Omental fat pad (tissue), 4 donors: Measurements from ENCODE around the gene CSF2. TPM values are rescaled to one million over a fixed set of nuclear protein-coding genes. Genes with fewer than 3 reads are reported as not detected.

Experiments
- ATAC-seq: fragments of 150-250 bp; one replicate; pipeline ENCODE4 v1.9.1; 2016; ENCODE audit warnings: mild to moderate bottlenecking, moderate library complexity; ENCODE audit not compliant: low FRiP score
- DNase-seq: peaks from one replicate; pipeline ENCODE4 v3.0.0-alpha.2; 2019; ENCODE audit warnings: low spot score
- total RNA-seq, 4 donors: library from RNA; depleted of rRNA; stranded (reverse); fragments of >200 nt; gene quantifications; one replicate each; pipeline ENCODE4 v1.1.0, GENCODE V29; 2016
- TF ChIP-seq, protein P1 (sequence below), 3 donors: fragments of 450-650 bp; IDR thresholded peaks; one replicate each; pipeline ENCODE4 v1.5.1; 2016 to 2017; ENCODE audit warnings: antibody characterized with exemption in 3 of 3, mild to moderate bottlenecking in 3 of 3, moderate library complexity in 2 of 3

The CSF2 gene
- total RNA-seq, 4 donors from 2014 or later: not detected

DNA sequence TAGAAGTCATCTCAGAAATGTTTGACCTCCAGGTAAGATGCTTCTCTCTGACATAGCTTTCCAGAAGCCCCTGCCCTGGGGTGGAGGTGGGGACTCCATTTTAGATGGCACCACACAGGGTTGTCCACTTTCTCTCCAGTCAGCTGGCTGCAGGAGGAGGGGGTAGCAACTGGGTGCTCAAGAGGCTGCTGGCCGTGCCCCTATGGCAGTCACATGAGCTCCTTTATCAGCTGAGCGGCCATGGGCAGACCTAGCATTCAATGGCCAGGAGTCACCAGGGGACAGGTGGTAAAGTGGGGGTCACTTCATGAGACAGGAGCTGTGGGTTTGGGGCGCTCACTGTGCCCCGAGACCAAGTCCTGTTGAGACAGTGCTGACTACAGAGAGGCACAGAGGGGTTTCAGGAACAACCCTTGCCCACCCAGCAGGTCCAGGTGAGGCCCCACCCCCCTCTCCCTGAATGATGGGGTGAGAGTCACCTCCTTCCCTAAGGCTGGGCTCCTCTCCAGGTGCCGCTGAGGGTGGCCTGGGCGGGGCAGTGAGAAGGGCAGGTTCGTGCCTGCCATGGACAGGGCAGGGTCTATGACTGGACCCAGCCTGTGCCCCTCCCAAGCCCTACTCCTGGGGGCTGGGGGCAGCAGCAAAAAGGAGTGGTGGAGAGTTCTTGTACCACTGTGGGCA, 642 bp downstream of the CSF2 start:
- ATAC-seq (no peak), DNase-seq (no peak)
- TF ChIP-seq, protein P1, sequence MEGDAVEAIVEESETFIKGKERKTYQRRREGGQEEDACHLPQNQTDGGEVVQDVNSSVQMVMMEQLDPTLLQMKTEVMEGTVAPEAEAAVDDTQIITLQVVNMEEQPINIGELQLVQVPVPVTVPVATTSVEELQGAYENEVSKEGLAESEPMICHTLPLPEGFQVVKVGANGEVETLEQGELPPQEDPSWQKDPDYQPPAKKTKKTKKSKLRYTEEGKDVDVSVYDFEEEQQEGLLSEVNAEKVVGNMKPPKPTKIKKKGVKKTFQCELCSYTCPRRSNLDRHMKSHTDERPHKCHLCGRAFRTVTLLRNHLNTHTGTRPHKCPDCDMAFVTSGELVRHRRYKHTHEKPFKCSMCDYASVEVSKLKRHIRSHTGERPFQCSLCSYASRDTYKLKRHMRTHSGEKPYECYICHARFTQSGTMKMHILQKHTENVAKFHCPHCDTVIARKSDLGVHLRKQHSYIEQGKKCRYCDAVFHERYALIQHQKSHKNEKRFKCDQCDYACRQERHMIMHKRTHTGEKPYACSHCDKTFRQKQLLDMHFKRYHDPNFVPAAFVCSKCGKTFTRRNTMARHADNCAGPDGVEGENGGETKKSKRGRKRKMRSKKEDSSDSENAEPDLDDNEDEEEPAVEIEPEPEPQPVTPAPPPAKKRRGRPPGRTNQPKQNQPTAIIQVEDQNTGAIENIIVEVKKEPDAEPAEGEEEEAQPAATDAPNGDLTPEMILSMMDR (IDR thresholded peaks at IDR 0.05): no peak

DNA sequence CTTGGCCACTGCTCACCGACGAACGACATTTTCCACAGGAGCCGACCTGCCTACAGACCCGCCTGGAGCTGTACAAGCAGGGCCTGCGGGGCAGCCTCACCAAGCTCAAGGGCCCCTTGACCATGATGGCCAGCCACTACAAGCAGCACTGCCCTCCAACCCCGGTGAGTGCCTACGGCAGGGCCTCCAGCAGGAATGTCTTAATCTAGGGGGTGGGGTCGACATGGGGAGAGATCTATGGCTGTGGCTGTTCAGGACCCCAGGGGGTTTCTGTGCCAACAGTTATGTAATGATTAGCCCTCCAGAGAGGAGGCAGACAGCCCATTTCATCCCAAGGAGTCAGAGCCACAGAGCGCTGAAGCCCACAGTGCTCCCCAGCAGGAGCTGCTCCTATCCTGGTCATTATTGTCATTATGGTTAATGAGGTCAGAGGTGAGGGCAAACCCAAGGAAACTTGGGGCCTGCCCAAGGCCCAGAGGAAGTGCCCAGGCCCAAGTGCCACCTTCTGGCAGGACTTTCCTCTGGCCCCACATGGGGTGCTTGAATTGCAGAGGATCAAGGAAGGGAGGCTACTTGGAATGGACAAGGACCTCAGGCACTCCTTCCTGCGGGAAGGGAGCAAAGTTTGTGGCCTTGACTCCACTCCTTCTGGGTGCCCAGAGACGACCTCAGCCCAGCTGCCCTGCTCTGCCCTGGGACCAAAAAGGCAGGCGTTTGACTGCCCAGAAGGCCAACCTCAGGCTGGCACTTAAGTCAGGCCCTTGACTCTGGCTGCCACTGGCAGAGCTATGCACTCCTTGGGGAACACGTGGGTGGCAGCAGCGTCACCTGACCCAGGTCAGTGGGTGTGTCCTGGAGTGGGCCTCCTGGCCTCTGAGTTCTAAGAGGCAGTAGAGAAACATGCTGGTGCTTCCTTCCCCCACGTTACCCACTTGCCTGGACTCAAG, 1.5 kb downstream of the CSF2 start:
- ATAC-seq: no peak
- DNase-seq: no peak
- TF ChIP-seq, protein P1 (IDR thresholded peaks at IDR 0.05): no peak

DNA sequence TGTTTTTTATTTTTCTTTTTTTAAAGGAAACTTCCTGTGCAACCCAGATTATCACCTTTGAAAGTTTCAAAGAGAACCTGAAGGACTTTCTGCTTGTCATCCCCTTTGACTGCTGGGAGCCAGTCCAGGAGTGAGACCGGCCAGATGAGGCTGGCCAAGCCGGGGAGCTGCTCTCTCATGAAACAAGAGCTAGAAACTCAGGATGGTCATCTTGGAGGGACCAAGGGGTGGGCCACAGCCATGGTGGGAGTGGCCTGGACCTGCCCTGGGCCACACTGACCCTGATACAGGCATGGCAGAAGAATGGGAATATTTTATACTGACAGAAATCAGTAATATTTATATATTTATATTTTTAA, 2.1 kb downstream of the CSF2 start:
- DNase-seq: no peak
- ATAC-seq: no peak

DNA sequence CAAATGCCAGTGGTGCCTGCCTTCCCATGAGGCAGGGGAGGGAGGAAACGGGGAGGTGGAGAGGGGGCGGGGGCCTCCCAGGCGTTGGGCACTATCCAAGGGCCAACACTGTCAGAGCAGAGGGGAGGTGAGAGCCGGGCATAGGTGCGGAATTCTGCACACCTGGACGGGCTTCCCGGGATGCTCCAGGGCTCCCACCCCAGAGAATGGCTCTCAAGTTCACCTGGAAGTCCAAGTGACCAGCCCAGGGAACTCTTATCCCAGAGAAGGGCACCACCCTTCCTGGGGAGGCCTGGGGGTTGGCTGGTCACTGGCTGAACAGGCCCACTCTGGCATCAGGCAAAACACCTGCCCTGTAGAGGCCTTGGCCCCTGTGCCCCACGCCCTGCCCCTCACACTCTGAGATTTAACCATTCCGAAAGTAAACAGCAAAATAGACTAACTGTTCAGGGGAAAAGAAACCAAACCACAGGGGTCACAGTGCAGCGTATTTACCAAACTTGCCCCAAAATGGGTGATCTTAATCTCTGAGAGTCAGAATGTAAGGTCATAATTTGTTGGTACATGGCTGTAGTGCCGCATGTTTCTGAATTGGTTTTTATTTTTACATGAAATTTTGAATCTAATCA, 2.7 kb downstream of the CSF2 start:
- no peak for ATAC-seq
- TF ChIP-seq, protein P1 (IDR thresholded peaks at IDR 0.05): no peak
- DNase-seq: no peak

More for the DNA sequence above, 2.1 kb downstream of the CSF2 start:
- TF ChIP-seq, protein P1 (IDR thresholded peaks at IDR 0.05): no peak

DNA sequence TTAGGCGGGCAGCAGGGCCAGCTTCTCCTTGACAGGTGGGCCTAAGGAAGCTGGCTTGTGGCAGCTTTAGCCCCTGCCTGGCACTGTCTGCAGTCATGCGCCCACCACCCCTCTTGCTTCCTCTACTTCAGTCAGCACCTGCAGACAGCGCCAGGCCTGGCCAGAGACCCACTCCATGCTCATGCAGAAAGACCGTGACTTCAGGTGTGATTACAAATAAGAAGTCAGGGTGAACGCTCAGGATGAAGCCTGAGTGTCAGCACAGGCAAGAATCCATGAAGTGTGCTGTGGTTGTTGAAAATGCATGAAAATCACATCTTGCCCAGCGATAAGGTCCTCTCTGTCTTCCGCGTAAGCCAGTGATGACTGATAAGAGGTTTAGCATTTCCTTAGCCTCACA, 3.4 kb downstream of the CSF2 start:
- DNase-seq: no peak
- ATAC-seq: no peak
- TF ChIP-seq, protein P1 (IDR thresholded peaks at IDR 0.05): no peak

DNA sequence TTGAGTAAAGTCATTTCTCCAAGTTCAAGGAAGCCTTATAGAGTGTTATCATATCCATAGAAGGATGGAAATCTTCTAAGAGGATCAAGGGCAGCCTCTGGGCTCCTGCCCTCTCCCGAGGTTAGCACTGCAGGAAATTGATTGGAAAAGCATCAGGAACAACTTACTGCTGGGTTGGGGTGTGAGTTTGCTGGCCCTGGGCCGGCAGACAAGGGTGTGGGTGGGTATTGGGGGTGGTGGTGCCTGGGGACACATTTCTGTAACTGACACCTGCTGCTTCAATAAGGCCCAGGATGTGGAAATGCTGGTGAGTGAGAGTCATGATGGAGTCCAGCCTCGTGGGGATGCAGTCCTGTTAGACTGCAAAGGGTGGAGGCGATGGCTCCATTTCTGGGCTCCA, 5.5 kb downstream of the CSF2 start:
- ATAC-seq (no peak), DNase-seq (no peak)

More for the DNA sequence above, 5.5 kb downstream of the CSF2 start:
- TF ChIP-seq, protein P1 (IDR thresholded peaks at IDR 0.05): no peak
